Measurements from ENCODE around the gene IRF5. TPM values are rescaled to one million over a fixed set of nuclear protein-coding genes. Genes with fewer than 3 reads are reported as not detected.
"Not testable (repeated sequence)": the region's sequence is repeated elsewhere in the genome, so short reads cannot be mapped to it uniquely, and the experiment has no call there.

IRF5 gene
- total RNA-seq, 2 donors from 2014 or later, result 23.1 to 30.3 TPM

- DNase-seq, result no peak
- ATAC-seq (replicated peaks in 1 of 2), result no peak
- peaks cover 21% of the 10 kb centered on the region for H3K27me3 Mint-ChIP-seq (ENCODE audit: low read depth)
- H3K9me3 Mint-ChIP-seq, result no peaks in the 10 kb centered on the region
- no peak overlapping the region for H3K4me3 Mint-ChIP-seq
- H3K36me3 Mint-ChIP-seq (ENCODE audit: insufficient read depth in 2 of 2), result peaks cover 1 to 2% of the 10 kb centered on the region in 2 donors
- H3K27ac Mint-ChIP-seq, result no peak overlapping the region
- H3K4me1 Mint-ChIP-seq (ENCODE audit: low read depth), result peaks cover 36% of the 10 kb centered on the region
Measured at GRCh38 chr7:128941946-128942526, 4.3 kb downstream of the IRF5 start.

DNA sequence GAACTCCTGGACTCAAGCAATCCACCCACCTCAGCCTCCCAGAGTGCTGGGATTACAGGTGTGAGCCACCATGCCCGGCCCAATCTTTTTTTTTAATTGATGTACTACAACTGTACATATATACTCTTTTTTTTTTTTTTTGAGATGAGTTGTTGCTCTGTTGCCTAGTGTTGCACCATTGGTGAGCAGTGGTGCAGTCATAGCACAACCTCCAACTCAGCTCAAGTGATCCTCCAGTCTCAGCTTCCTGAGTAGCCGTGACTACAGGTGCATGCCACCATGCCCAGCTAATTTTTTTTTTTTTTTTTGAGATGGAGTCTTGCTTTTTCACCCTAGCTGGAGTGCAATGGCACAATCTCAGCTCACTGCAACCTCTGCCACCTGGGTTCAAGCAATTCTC is 5.5 kb downstream of the IRF5 start:
- DNase-seq (peak; percentile 28 to 55), ATAC-seq (replicated peaks in 1 of 2) (peak; percentile 70 to 73)
- H3K9me3 Mint-ChIP-seq; H3K36me3 Mint-ChIP-seq (ENCODE audit: insufficient read depth in 2 of 2); H3K4me3 Mint-ChIP-seq: not testable (repeated sequence)
- peak overlapping the region; percentile 89 for H3K27ac Mint-ChIP-seq
- peaks cover 31% of the 10 kb centered on the region for H3K4me1 Mint-ChIP-seq (ENCODE audit: low read depth)
- H3K27me3 Mint-ChIP-seq (ENCODE audit: low read depth), result peaks cover 15% of the 10 kb centered on the region

DNA sequence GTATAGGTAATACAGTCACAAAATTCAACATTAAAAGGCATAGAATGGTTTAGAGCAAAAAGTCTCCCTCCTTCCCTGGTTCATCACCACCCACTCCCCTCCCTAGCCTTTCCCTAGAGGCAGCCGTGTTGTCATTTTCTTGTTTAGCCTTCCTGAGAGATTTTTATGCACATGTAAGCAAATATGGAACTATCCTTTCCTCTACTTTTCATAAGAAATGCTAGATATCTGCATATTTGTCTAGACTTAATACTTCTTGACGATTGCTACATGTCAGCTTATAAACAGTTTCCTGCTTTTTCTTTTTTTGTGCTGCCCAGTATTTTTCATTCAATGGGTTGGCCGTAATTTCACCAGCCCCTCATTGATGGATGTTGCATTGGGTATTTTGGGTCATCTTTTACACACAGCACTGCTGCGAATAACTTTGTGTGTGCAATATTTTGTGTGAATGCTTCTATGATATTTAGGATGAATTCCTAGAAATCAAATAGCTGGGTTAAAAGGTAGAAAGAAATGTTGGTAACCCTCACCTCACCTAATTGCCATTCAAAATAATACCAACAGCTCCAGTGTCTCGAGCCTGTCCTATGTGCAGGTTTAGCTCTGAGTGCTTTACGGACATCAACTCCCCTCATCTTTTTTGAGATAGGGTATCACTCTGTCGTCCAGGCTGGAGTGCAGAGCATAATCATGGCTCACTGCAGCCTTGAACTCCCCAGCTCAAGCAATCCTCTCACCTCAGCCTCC is 6.9 kb downstream of the IRF5 start:
- Mint-ChIP-seq H3K27ac (no peak overlapping the region), H3K4me1 (ENCODE audit: low read depth) (peaks cover 19% of the 10 kb centered on the region), H3K36me3 (ENCODE audit: insufficient read depth in 2 of 2) (peaks cover 0 to 1% of the 10 kb centered on the region in 2 donors), H3K9me3 (no peaks in the 10 kb centered on the region), H3K4me3 (no peak overlapping the region), H3K27me3 (ENCODE audit: low read depth) (peaks cover 9% of the 10 kb centered on the region)
- DNase-seq, result no peak
- no peak for ATAC-seq (replicated peaks in 1 of 2)

- peaks cover 9% of the 10 kb centered on the region for H3K27me3 Mint-ChIP-seq (ENCODE audit: low read depth)
- DNase-seq (no peak), ATAC-seq (replicated peaks in 1 of 2) (no peak)
- no peak overlapping the region for H3K27ac Mint-ChIP-seq
- H3K4me1 Mint-ChIP-seq (ENCODE audit: low read depth), result peaks cover 7% of the 10 kb centered on the region
- peaks cover 0 to 1% of the 10 kb centered on the region in 2 donors for H3K36me3 Mint-ChIP-seq (ENCODE audit: insufficient read depth in 2 of 2)
- no peaks in the 10 kb centered on the region for H3K9me3 Mint-ChIP-seq
- no peak overlapping the region for H3K4me3 Mint-ChIP-seq
Measured at GRCh38 chr7:128945668-128946366, 8.1 kb downstream of the IRF5 start.

DNA sequence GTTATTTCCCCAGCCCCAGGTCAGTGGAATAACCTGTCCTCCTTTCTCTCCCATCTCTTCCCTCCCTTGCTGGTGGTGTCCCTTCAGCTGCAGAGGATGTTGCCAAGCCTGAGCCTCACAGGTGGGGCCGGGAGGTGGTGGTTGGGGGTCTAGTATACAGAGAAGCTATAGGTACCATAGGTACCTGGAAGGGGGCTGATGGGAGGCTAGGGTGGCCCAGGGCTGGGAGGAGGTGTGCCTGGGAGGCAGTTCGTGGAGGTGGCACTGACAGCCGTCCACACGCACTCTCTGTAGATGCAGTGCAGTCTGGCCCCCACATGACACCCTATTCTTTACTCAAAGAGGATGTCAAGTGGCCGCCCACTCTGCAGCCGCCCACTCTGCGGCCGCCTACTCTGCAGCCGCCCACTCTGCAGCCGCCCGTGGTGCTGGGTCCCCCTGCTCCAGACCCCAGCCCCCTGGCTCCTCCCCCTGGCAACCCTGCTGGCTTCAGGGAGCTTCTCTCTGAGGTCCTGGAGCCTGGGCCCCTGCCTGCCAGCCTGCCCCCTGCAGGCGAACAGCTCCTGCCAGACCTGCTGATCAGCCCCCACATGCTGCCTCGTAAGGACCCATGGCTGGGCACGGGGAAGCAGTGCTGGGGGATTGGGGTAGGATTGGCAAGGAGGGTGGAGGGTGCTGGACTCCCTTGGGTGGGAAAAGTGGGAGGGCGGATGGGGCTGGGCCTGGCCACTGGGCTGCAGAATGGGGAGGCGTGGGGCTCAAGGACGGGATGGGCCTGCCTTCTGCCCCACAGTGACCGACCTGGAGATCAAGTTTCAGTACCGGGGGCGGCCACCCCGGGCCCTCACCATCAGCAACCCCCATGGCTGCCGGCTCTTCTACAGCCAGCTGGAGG is 9.5 kb downstream of the IRF5 start:
- DNase-seq (peak in 1 of 2 donors; percentile 27), ATAC-seq (replicated peaks in 1 of 2) (no peak)
- H3K36me3 Mint-ChIP-seq (ENCODE audit: insufficient read depth in 2 of 2), result peaks cover 0 to 5% of the 10 kb centered on the region in 2 donors
- H3K4me3 Mint-ChIP-seq, result no peak overlapping the region
- no peaks in the 10 kb centered on the region for H3K9me3 Mint-ChIP-seq
- no peaks in the 10 kb centered on the region for H3K27me3 Mint-ChIP-seq (ENCODE audit: low read depth)
- no peaks in the 10 kb centered on the region for H3K4me1 Mint-ChIP-seq (ENCODE audit: low read depth)
- no peak overlapping the region for H3K27ac Mint-ChIP-seq

DNA sequence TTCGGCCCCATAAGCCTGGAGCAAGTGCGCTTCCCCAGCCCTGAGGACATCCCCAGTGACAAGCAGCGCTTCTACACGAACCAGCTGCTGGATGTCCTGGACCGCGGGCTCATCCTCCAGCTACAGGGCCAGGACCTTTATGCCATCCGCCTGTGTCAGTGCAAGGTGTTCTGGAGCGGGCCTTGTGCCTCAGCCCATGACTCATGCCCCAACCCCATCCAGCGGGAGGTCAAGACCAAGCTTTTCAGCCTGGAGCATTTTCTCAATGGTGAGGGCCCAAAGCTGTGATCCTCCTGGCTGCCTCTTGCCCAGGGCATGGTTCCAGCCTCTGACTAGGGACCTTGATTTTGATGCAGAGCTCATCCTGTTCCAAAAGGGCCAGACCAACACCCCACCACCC is 10.1 kb downstream of the IRF5 start:
- Mint-ChIP-seq H3K4me1 (ENCODE audit: low read depth) (no peaks in the 10 kb centered on the region), H3K36me3 (ENCODE audit: insufficient read depth in 2 of 2) (peaks cover 0 to 5% of the 10 kb centered on the region in 2 donors), H3K4me3 (no peak overlapping the region), H3K9me3 (no peaks in the 10 kb centered on the region), H3K27ac (peak overlapping the region; percentile 81), H3K27me3 (ENCODE audit: low read depth) (no peaks in the 10 kb centered on the region)
- ATAC-seq (replicated peaks in 1 of 2), result no peak
- no peak for DNase-seq

GRCh38 chr7:128948312-128948973 is 10.7 kb downstream of the IRF5 start:
- no peak for ATAC-seq (replicated peaks in 1 of 2)
- DNase-seq, result no peak
- Mint-ChIP-seq H3K4me3 (no peak overlapping the region), H3K4me1 (ENCODE audit: low read depth) (no peaks in the 10 kb centered on the region), H3K27ac (peak overlapping the region; percentile 81), H3K36me3 (ENCODE audit: insufficient read depth in 2 of 2) (peaks cover 0 to 5% of the 10 kb centered on the region in 2 donors), H3K27me3 (ENCODE audit: low read depth) (no peaks in the 10 kb centered on the region), H3K9me3 (no peaks in the 10 kb centered on the region)

- no peak overlapping the region for H3K4me3 Mint-ChIP-seq
- ATAC-seq (replicated peaks in 1 of 2), result no peak
- H3K9me3 Mint-ChIP-seq, result no peaks in the 10 kb centered on the region
- H3K36me3 Mint-ChIP-seq (ENCODE audit: insufficient read depth in 2 of 2), result peaks cover 0 to 5% of the 10 kb centered on the region in 2 donors
- peaks cover 3% of the 10 kb centered on the region for H3K4me1 Mint-ChIP-seq (ENCODE audit: low read depth)
- H3K27ac Mint-ChIP-seq, result no peak overlapping the region
- H3K27me3 Mint-ChIP-seq (ENCODE audit: low read depth), result no peaks in the 10 kb centered on the region
- DNase-seq, result no peak
Measured at GRCh38 chr7:128948976-128949760, 11.4 kb downstream of the IRF5 start.

DNA sequence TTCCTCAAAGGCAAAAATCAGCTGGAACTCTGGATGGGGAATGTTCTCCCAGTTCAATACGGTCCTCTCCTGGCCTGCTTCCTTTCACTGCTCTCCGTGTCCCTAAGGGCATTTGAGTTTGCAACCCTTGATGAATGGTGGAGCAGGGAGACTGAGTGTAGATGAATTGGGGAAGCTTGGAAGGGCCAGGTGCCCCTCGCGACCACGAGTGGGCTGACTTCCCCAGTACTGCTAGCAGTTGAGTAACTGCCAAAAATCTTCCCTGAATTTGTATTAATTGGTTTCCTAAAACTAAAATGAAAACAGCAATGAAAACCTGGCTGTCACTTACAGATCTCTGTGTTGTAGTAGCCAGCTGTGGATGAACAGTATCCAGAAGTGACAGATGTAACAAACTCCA is 13.6 kb downstream of the IRF5 start:
- peaks cover 5 to 12% of the 10 kb centered on the region in 2 donors for H3K36me3 Mint-ChIP-seq (ENCODE audit: insufficient read depth in 2 of 2)
- DNase-seq (no peak), ATAC-seq (replicated peaks in 1 of 2) (no peak)
- no peak overlapping the region for H3K27ac Mint-ChIP-seq
- no peak overlapping the region for H3K4me3 Mint-ChIP-seq
- H3K4me1 Mint-ChIP-seq (ENCODE audit: low read depth), result peaks cover 16% of the 10 kb centered on the region
- H3K9me3 Mint-ChIP-seq, result no peaks in the 10 kb centered on the region
- no peaks in the 10 kb centered on the region for H3K27me3 Mint-ChIP-seq (ENCODE audit: low read depth)

DNA sequence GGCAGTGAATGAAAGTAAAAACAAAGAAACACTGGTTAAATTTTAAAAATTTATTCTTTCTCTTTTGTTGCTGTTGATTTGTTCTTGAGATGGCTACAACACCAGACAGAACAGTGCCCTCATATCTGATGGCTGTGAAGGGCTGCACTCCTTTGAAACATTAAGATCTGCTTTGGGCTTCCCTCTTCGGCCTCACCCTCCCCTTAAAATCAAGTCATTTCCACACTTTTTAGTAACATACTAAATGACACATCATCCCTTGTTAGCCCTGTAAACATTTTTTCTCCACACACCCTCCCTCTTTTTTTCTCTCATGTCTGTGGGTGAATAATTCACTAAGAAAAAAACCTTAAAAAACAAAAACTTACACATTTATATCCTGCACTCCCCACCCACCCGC is 16.4 kb downstream of the IRF5 start:
- no peak overlapping the region for H3K27ac Mint-ChIP-seq
- H3K36me3 Mint-ChIP-seq (ENCODE audit: insufficient read depth in 2 of 2), result peaks cover 6 to 15% of the 10 kb centered on the region in 2 donors
- ATAC-seq (replicated peaks in 1 of 2) (peak; percentile 49 to 69), DNase-seq (no peak)
- no peaks in the 10 kb centered on the region for H3K27me3 Mint-ChIP-seq (ENCODE audit: low read depth)
- H3K4me3 Mint-ChIP-seq, result no peak overlapping the region
- peaks cover 21% of the 10 kb centered on the region for H3K4me1 Mint-ChIP-seq (ENCODE audit: low read depth)
- H3K9me3 Mint-ChIP-seq, result no peaks in the 10 kb centered on the region

- DNase-seq, result no peak
- Mint-ChIP-seq H3K9me3 (no peaks in the 10 kb centered on the region), H3K4me3 (no peak overlapping the region), H3K4me1 (ENCODE audit: low read depth) (peaks cover 30% of the 10 kb centered on the region), H3K36me3 (ENCODE audit: insufficient read depth in 2 of 2) (peaks cover 6 to 23% of the 10 kb centered on the region in 2 donors), H3K27ac (peak overlapping the region; percentile 86), H3K27me3 (ENCODE audit: low read depth) (no peaks in the 10 kb centered on the region)
- ATAC-seq (replicated peaks in 1 of 2), result no peak
Measured at GRCh38 chr7:128954830-128955802, 17.4 kb downstream of the IRF5 start.
